B cell (primary cell): ENCODE measurements around the gene UNC119B. TPM values are rescaled to one million over a fixed set of nuclear protein-coding genes. Genes with fewer than 3 reads are reported as not detected.

Experiments
- ATAC-seq: fragments of 200-7000 bp; cut with Tn5 transposase; one replicate; pipeline ENCODE4 v1.10.0; 2021; ENCODE audit warnings: low read depth, mild to moderate bottlenecking, moderate number of reproducible peaks, moderate library complexity
- CTCF ChIA-PET: fragments of 350-600 bp; sonication (Branson Sonifier 250); formaldehyde crosslinking; loops from one replicate; lab custom pipeline; 2021; ENCODE audit warnings: antibody characterized with exemption, inconsistent platforms; lab: Charles Lee
- POLR2A ChIA-PET: fragments of 350-600 bp; sonication (Branson Sonifier 250); formaldehyde crosslinking; loops from one replicate; lab custom pipeline; 2021; ENCODE audit warnings: antibody characterized with exemption; lab: Charles Lee
- DNase-seq: peaks from one replicate; pipeline ENCODE4 v3.0.0; 2013
- H2AFZ ChIP-seq: 2 replicates; pipeline ENCODE4 v1.6.1; 2012; ENCODE audit warnings: mild to moderate bottlenecking, low read depth, low read length; ENCODE audit not compliant: insufficient read depth, poor library complexity, severe bottlenecking
- H3K27ac ChIP-seq, 2 donors: 1 replicate in 1 of 2; 2 replicates in 1 of 2; pipeline ENCODE4 v1.5.1; 2012 to 2013; ENCODE audit warnings: low read length in 2 of 2, mild to moderate bottlenecking in 2 of 2, moderate library complexity in 1 of 2
- H3K27me3 ChIP-seq, 4 experiments: fragments of 200-600 bp in 1 of 4; sonication (generic) in 1 of 4; replicated peaks in 1 of 4; 1 replicate in 2 of 4; 2 replicates in 2 of 4; pipeline versions ENCODE4 v1.6.1 to v1.7.0; 2013 to 2016; ENCODE audit warnings: low read length in 3 of 4, mild to moderate bottlenecking in 2 of 4, mixed read lengths in 1 of 4, moderate library complexity in 1 of 4; ENCODE audit not compliant: insufficient read depth in 4 of 4, control insufficient read depth in 3 of 4; ENCODE audit errors: control extremely low read depth in 1 of 4
- H3K36me3 ChIP-seq, 2 experiments: replicated peaks in 1 of 2; 1 replicate in 1 of 2; 2 replicates in 1 of 2; pipeline versions ENCODE4 v1.6.1 to v1.7.1; 2013; ENCODE audit warnings: low read length in 1 of 2; ENCODE audit not compliant: insufficient read depth in 2 of 2, control insufficient read depth in 1 of 2; ENCODE audit errors: control extremely low read depth in 1 of 2, extremely low read depth in 1 of 2
- H3K4me1 ChIP-seq, 2 donors: fragments of 200-600 bp in 1 of 2; sonication (generic) in 1 of 2; 1 replicate in 1 of 2; 2 replicates in 1 of 2; pipeline versions ENCODE4 v1.5.1 to v1.6.1; 2013 to 2017; ENCODE audit warnings: low read length in 2 of 2; ENCODE audit not compliant: control insufficient read depth in 2 of 2, insufficient read depth in 2 of 2
- H3K4me2 ChIP-seq: replicated peaks from 2 replicates; pipeline ENCODE3; 2012; ENCODE audit warnings: mild to moderate bottlenecking, low read depth, low read length; ENCODE audit not compliant: poor library complexity, severe bottlenecking
- H3K4me3 ChIP-seq, 5 experiments: fragments of 200-600 bp in 1 of 5; sonication (generic) in 1 of 5; 1 replicate in 3 of 5; 2 replicates in 2 of 5; pipeline versions ENCODE4 v1.5.1 to v1.7.0; 2011 to 2016; ENCODE audit warnings: low read length in 4 of 5, mild to moderate bottlenecking in 4 of 5, low read depth in 2 of 5, control low read depth in 1 of 5, moderate library complexity in 1 of 5; ENCODE audit not compliant: insufficient read depth in 1 of 5; ENCODE audit errors: control extremely low read depth in 1 of 5, extremely low read depth in 1 of 5
- H3K79me2 ChIP-seq: fragments of 200-600 bp; sonication (generic); one replicate; pipeline ENCODE4 v1.6.0; 2016; ENCODE audit warnings: low read length; ENCODE audit not compliant: control insufficient read depth, insufficient read depth
- H3K9ac ChIP-seq: fragments of 200-600 bp; sonication (generic); 2 replicates; pipeline ENCODE4 v1.6.1; 2017; ENCODE audit warnings: mild to moderate bottlenecking, low read length, moderate library complexity
- H3K9me3 ChIP-seq, 3 donors: one replicate each; pipeline versions ENCODE4 v1.6.1 to v1.7.1; 2013; ENCODE audit warnings: low read length in 2 of 3; ENCODE audit not compliant: control insufficient read depth in 2 of 3, insufficient read depth in 1 of 3; ENCODE audit errors: control extremely low read depth in 1 of 3
- H4K20me1 ChIP-seq: 2 replicates; pipeline ENCODE4 v1.6.0; 2012; ENCODE audit warnings: mild to moderate bottlenecking, low read length; ENCODE audit not compliant: insufficient read depth, control insufficient read depth, poor library complexity, severe bottlenecking
- H3K27ac Mint-ChIP-seq: one replicate; pipeline ENCODE4 v1.8.0; 2021; ENCODE audit warnings: mixed read lengths
- H3K27me3 Mint-ChIP-seq: one replicate; pipeline ENCODE4 v1.8.0; 2021; ENCODE audit warnings: mixed read lengths
- H3K4me1 Mint-ChIP-seq: one replicate; pipeline ENCODE4 v1.8.0; 2021; ENCODE audit warnings: mixed read lengths
- H3K4me3 Mint-ChIP-seq: one replicate; pipeline ENCODE4 v1.8.0; 2021; ENCODE audit warnings: mixed read lengths
- H3K9me3 Mint-ChIP-seq: one replicate; pipeline ENCODE4 v1.8.0; 2022; ENCODE audit warnings: mixed read lengths; ENCODE audit not compliant: insufficient read depth
- CTCF ChIP-seq: fragments of 200-600 bp; IDR thresholded peaks from one replicate; pipeline ENCODE4 v1.8.0; 2022; ENCODE audit warnings: antibody characterized with exemption, mild to moderate bottlenecking
- EZH2 ChIP-seq: IDR thresholded peaks from 2 replicates; pipeline ENCODE4 v1.6.1; 2012; ENCODE audit warnings: borderline replicate concordance, low read depth, mild to moderate bottlenecking, moderate library complexity, low read length; ENCODE audit not compliant: insufficient read depth, poor library complexity, severe bottlenecking
- WGBS: methylation state at CpG from one replicate; pipeline ENCODE4 v1.1.5; 2013; ENCODE audit warnings: missing lambda C conversion rate; ENCODE audit not compliant: insufficient coverage; 5-methylcytosine and 5-hydroxymethylcytosine counted together
- intact Hi-C: fragments of 100-400 bp; cut with micrococcal nuclease; formaldehyde crosslinking; loops from one replicate; pipeline ENCODE4 v1.10.0; 2022
- polyA plus RNA-seq: library from polyadenylated mRNA; depleted of rRNA; stranded (reverse); fragments of >200 nt; gene quantifications from 2 replicates; pipeline ENCODE4 v1.2.3, GENCODE V29; 2012
- total RNA-seq, 2 donors: library from RNA; stranded (reverse); fragments of 120-200 nt in 1 of 2; gene quantifications; 1 replicate in 1 of 2; 2 replicates in 1 of 2; pipeline versions ENCODE4 v1.2.3 to v1.2.4, GENCODE V29; 2013 to 2022

Gene UNC119B
- total and polyA plus RNA-seq, 2 donors (not counting 1 experiment from before 2014, with no cell fraction given), result 7.2 to 22.7 TPM

- Mint-ChIP-seq H3K4me1 (peaks cover 2% of the 10 kb centered on the region), H3K27me3 (peaks cover 5% of the 10 kb centered on the region), H3K4me3 (no peak overlapping the region), H3K27ac (no peak overlapping the region), H3K9me3 (peaks cover 5% of the 10 kb centered on the region)
- Histone ChIP-seq H4K20me1 (no peaks in the 10 kb centered on the region), H3K9ac (no peak overlapping the region), H2AFZ (no peak overlapping the region), H3K4me1 (no peaks in the 10 kb centered on the region), H3K27ac (no peak overlapping the region), H3K4me2 (no peak overlapping the region), H3K4me3 (no peak overlapping the region), H3K79me2 (no peaks in the 10 kb centered on the region), H3K36me3 (no peaks in the 10 kb centered on the region), H3K9me3 (peaks cover 0 to 14% (median 13%) of the 10 kb centered on the region in 3 donors), H3K27me3 (peaks cover 0 to 2% (median 0%) of the 10 kb centered on the region in 4 experiments)
- no peak for DNase-seq
- 98% methylated on average over 9 of the region's 9 CpGs for WGBS
- no peak for ATAC-seq
- ChIA-PET POLR2A (interaction anchor here (0.6 kb wide), 1 partner anchor 265 kb away, joined by 3 read pairs; the partner anchor contains the start of gene C12orf43), CTCF (interaction anchor here (2.4 kb wide), 1 partner anchor 220 kb away, joined by 14 read pairs; no protein-coding TSS in a partner anchor)
- TF ChIP-seq CTCF, result no peak
- no peak for TF ChIP-seq EZH2
- intact Hi-C loops, result no loop called here
Observed at GRCh38 chr12:120751389-120751788, 41.1 kb downstream of the UNC119B start.

- Histone ChIP-seq H3K4me1 (no peaks in the 10 kb centered on the region), H4K20me1 (no peaks in the 10 kb centered on the region), H3K9ac (no peak overlapping the region), H3K4me2 (no peak overlapping the region), H3K36me3 (no peaks in the 10 kb centered on the region), H3K4me3 (no peak overlapping the region), H3K27me3 (peaks cover 0 to 2% (median 0%) of the 10 kb centered on the region in 4 experiments), H3K27ac (no peak overlapping the region), H3K9me3 (peaks cover 0 to 14% (median 13%) of the 10 kb centered on the region in 3 donors), H3K79me2 (no peaks in the 10 kb centered on the region), H2AFZ (no peak overlapping the region)
- H3K4me1 Mint-ChIP-seq, result peaks cover 2% of the 10 kb centered on the region
- ATAC-seq (no peak), DNase-seq (no peak)
- no peak overlapping the region for H3K4me3 Mint-ChIP-seq
- ChIA-PET POLR2A (no interaction called here), CTCF (no interaction called here)
- TF ChIP-seq EZH2, result no peak
- TF ChIP-seq CTCF, result no peak
- intact Hi-C loops, result no loop called here
- peaks cover 5% of the 10 kb centered on the region for H3K27me3 Mint-ChIP-seq
- H3K9me3 Mint-ChIP-seq, result peaks cover 5% of the 10 kb centered on the region
- H3K27ac Mint-ChIP-seq, result no peak overlapping the region
Observed at GRCh38 chr12:120754792-120755191, 44.5 kb downstream of the UNC119B start.
